NCI-H446 (cell line): ENCODE results near the gene FOXC1.
A peak's percentile ranks its signal among the peaks of the same experiment; 100 is the strongest.

Experiments used
- DNase-seq, 2 experiments: peaks; one replicate each; lab custom pipeline; 2025; lab: John Stamatoyannopoulos, UW

The FOXC1 gene

DNA sequence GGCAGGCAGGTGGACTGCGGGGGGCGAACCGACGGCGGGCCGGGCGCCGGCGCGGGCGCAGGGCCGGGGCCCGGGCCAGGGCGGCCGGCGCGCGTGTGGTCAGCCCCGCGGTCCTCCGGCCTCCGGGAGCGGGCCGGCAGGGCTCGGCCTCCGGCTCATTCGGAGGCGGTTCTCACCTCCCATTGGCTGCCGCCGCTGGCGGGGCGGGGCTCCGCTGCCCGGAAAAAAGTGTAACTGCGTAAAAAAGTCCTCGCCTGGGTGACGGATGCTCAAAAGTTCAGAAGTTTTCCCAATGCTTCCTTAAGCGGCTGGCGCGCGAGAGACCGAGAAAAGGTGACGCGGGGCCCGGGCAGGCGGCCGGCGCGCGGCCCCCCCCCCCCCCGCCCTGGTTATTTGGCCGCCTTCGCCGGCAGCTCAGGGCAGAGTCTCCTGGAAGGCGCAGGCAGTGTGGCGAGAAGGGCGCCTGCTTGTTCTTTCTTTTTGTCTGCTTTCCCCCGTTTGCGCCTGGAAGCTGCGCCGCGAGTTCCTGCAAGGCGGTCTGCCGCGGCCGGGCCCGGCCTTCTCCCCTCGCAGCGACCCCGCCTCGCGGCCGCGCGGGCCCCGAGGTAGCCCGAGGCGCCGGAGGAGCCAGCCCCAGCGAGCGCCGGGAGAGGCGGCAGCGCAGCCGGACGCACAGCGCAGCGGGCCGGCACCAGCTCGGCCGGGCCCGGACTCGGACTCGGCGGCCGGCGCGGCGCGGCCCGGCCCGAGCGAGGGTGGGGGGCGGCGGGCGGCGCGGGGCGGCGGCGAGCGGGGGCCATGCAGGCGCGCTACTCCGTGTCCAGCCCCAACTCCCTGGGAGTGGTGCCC, at the start of gene FOXC1:
Gene FOXC1 (plus strand): TSS at position 268 of the 849 bp plus-strand sequence. CDS start 531 bp downstream, at position 799.
- peak; percentile 26 to 80 for DNase-seq

DNA sequence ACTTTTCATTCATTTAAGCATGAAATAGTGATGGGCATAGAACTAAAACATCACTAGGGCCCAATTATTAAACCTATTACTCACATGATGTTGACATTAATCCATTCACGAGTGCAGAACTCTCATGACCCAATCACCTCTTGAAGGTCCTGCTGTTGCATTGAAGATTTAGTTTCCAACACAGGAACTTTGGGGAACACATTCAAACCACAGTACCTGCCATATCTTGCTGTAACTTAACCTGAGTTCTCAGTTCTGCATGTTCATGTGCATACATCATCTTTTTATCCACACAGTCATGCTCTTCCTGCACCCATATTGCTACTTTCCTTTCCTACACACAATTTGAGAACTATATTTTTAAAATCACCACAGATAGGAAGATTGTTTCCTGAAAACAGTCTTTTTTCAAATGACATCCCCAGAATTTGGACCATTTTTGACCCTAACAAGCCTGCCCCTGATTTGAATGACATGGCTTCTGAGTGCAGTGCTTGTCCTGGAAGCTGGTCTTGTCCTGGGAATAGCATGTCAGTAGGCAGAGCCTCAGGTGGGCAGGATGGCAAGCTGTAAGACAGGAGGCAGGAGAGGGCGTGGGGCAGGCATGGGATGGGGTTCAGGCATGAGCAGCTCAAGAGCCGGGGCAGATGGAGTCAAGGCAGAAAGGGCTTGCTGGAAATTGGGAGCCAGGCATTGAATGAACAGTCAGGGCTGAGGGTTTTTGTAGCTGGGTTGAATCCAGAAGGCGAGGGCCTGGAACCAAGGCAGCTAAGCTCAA, 49.2 kb upstream of the FOXC1 start:
- DNase-seq: no peak

DNA sequence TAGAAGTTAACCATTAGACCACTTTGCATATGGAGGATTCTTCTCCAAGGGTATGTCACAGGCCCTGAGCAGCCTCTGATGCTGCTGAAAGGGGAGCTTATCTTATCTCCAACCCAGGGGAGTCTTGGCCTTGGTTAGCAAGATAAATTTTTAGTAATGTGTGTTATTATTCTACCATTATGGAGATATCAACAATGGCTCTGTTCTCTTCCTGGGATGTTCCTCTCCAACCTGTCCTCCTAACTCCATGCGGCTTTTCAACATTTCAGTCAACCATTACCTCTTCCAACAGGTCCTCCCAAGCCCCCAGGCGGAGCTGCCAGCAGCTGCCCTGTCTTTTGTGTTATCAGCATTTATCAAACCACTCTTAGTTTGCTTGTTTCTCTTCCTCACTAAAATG, 48.4 kb upstream of the FOXC1 start:
- DNase-seq: no peak

DNA sequence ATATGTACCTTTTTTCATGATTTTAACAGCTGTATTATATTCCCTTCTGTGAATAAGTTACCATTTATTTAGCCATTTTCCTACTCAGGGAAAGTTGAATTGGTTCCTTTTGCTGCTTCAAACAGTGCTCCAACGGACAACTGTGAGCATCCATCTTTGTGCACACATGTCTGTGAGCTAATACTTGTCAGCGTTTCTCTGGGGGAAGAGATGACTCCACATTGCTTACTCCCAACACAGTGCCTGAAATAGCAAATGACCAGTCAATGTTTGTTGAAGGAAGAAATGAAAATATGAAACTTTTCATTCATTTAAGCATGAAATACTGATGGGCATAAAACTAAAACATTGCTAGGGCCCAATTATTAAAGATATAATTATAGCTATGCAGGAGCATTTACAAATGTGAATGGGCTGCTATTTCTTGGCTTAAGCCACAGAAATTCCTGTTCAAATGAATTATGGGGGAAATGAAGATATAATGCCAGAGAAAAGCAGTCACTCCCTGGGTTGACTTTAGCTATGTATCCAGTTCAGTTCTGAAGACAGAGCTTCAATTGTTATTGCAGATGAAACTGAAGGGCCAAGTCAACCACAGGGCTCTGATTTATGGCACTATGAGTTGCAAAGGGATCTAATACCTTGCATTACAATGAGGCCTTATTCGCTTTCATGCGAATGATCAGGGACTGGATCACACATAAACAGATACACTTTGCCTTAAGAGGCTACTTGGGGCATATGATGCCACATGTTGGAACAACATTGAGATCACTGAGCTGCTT, 47.4 kb upstream of the FOXC1 start:
- no peak for DNase-seq

DNA sequence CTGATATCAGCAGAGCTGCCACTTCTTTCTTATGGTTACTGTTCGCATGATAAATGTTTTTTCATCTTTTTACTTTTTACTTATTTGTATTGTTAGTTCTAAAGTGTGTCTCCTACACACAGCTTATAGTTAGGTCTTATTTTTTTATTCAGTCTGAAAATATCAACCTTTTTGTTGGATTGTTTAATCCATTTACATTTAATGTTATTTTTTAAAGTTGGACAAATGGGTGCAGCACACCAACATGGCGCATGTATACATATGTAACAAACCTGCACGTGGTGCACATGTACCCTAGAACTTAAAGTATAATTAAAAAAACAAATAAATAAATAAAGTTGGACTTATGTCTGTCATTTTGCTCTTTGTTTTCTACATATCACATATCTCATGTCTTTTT, 40.3 kb upstream of the FOXC1 start:
- DNase-seq: no peak

- no peak for DNase-seq
Observed at GRCh38 chr6:1570848-1571247, 38.9 kb upstream of the FOXC1 start.

GRCh38 chr6:1572892-1573291, 36.8 kb upstream of the FOXC1 start:
- no peak for DNase-seq

DNA sequence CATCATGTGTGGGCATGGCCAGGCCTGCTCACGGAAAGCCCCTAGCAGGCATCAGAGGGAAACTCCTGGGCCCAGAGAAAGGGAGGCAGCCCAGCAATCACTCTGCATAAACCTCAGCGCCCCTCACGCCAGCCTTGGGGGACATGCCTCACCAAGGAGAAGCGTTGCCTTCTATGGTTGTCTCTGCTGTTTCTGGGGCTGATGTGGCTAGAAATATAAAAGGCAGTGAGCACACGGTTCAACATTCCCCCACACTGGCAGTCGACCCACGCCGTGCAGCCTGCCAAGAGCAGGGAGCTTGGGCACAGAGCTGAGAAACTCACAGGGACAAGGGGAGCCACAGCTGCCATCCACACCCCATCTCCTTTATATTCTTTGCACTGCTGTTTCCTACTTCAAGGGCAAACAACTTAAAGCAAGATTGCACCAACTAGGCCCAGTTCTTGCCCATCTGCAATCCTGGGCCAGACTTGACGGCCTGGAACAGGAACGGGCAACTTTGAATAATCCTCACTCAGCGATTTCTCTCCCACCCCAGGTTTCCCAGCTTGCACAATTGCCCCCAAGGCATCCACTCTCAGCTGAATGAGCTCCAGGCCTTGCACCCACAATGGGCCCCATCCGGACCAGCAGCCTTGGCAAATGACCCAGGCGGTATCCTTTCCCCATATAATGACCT, 35.5 kb upstream of the FOXC1 start:
- no peak for DNase-seq

DNA sequence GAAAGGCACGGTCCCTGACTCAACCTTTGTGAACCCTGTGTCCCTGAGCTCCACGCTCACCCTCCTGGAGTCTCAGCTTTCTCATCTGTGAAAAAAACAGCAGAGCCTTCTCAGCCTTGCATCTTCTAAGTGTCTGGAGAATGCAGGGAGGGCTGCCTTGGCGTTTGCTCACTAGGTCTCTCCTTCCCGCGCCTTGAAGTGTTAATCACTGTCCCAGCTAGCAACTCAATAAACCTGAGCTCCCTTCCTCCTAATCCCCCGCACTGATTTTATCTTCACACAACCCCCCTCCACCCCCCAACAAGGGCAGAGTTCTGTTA, 34.9 kb upstream of the FOXC1 start:
- no peak for DNase-seq

DNA sequence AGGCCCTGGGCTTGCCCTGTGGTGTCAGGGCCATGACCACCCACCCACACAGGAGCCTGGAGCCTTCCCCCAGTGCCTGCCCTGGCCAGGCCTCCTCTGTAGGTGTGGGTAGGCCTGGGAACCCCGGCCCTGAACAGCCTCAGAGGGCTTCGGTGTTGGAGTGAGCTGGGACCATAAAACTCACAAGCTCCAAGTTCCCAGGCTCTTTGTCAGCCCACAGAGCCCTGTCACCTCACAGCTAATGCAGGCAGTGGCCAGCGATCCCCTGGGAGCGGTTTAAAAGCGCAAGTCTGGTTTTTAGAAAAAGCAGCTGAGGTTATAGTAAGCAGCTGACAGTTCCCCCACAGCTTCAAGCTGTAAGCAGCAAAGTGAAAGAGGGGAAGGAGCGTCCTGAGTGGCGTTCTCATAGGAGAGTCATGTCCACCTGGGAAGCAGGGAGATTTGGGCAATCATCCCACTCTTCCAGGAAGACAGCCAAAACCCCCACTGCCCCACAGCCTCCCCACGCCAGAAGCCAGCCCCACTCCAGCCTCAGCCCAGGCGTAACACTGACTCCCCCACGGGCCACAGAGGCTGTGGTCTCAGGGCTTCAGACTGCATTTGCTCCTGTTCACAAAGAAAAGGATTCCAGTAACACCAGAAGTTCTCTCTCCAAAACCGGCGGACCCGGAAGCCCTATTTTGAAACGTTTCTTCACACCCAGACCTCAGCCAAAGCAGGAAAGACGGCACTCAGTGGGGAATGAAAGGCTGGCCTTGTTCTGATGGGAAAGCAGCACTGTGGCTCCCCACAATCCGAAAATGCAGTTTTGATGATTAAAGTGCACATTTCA, 34.3 kb upstream of the FOXC1 start:
- DNase-seq: no peak

GRCh38 chr6:1576166-1576565, 33.5 kb upstream of the FOXC1 start:
- no peak for DNase-seq

- no peak for DNase-seq
Observed at GRCh38 chr6:1576711-1577110, 33.0 kb upstream of the FOXC1 start.

DNA sequence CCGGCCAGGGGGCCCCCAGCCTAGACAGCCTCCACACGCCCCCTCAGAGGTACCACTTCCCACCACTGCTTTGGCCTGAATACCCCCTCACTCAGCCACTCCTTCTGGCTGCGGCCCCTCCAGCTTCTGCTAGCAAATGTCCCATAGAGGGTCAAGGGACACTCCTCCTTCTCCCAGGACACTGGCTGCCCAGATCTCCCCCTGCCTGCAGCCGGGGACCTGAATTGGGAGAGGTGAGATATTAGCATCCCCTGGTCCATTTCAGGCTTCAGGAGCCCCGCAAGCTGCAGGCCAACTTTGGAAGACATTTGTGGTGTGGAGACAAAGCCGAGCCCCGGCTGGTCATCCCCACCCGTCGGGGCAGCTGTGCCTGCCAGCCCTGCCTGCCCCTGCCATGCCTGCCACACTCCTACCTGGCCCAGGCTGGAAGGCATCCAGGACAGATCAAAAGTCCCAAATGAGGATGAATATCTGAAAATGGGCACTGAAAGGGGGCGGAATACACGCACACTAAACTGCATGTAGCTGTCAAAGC, 32.5 kb upstream of the FOXC1 start:
- DNase-seq: no peak

GRCh38 chr6:1577896-1578745, 31.6 kb upstream of the FOXC1 start:
- no peak for DNase-seq

GRCh38 chr6:1579096-1579495, 30.6 kb upstream of the FOXC1 start:
- no peak for DNase-seq

DNA sequence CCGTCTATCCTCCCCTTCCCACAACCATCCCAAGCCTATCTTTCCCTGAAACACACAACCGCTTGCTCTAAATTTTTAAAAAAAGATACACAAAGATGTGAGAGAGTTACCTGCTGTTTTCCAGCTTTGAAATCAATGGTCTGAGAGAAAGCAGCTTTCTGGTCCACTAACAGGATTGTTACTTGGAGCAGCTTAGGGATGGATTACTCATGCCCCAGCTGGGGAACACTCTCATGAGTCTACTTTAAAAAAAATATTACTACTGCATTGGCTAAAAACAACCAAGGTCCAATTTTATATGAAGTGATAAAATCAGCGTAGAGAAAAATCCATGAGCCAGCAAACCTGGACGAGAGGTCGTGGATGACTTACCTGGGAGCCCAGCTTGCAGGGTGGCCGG, 29.6 kb upstream of the FOXC1 start:
- DNase-seq: no peak

DNA sequence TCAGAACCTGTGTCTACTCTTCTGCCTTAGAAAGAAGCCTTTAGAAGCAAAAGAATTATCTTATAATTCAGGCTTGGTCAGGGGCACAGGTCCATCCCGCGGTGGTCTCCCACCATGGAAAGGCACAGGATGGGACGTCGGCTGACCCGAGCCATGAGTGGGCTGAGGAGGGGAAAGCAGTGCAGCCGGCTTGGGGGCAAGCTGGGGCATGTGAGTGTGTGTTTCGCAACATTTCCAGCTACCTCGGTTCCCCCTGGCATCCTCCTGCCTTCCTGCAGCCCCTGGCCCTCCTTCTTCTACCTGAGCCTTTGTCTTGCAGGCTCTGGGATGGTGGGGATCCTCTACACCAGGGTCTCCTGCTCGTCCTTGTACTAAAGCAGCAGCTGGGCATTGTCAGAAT, 29.1 kb upstream of the FOXC1 start:
- DNase-seq: no peak

- no peak for DNase-seq
Observed at GRCh38 chr6:1581120-1581991, 28.4 kb upstream of the FOXC1 start.

GRCh38 chr6:1584146-1584545, 25.6 kb upstream of the FOXC1 start:
- DNase-seq: no peak
